ENCODE data around the gene DLGAP1. TPM values are rescaled to one million over a fixed set of nuclear protein-coding genes. Genes with fewer than 3 reads are reported as not detected.

Gene DLGAP1
- total and polyA plus RNA-seq, 2 of the 13 experiments (the other 11 are each of a cell fraction or from before 2014, with no cell fraction given), result 0.01 TPM; not detected in 1

GRCh38 chr18:4230450-4231168, 224.5 kb downstream of the DLGAP1 start:
- H4K20me1 ChIP-seq (ENCODE audit: insufficient read depth, low read length), result no peaks in the 10 kb centered on the region
- H2AFZ ChIP-seq (ENCODE audit: low read length), result no peak overlapping the region
- no peak overlapping the region for H3K4me2 ChIP-seq (ENCODE audit: low read depth, low read length)
- no peaks in the 10 kb centered on the region for H3K27me3 ChIP-seq (ENCODE audit: control insufficient read depth in 1 of 2, insufficient read depth in 2 of 2, low read length in 2 of 2)
- no peaks in the 10 kb centered on the region for H3K4me1 ChIP-seq (ENCODE audit: insufficient read depth, low read length)
- FAIRE-seq (no peak), ATAC-seq (no peak), DNase-seq (ENCODE audit: low spot score) (no peak)
- no peaks in the 10 kb centered on the region for H3K9me3 ChIP-seq (ENCODE audit: low read length)
- H3K9ac ChIP-seq (ENCODE audit: insufficient read depth, low read depth, low read length), result no peak overlapping the region
- ChIA-PET CTCF (ENCODE audit: low intra/inter-chr PET ratio, low total read pairs) (no interaction called here), POLR2A (no interaction called here)
- in situ Hi-C loops (cut with HindIII; ENCODE audit: extremely low pct_ligation_motif_present, low pct_unique_long_range_greater_than_20kb) (no loop called here), intact Hi-C loops (cut with micrococcal nuclease; ENCODE audit: unreplicated experiment) (no loop called here)
- no peaks in the 10 kb centered on the region for H3K79me2 ChIP-seq (ENCODE audit: insufficient read depth, low read length)
- H3K36me3 ChIP-seq (replicated peaks in 1 of 2; ENCODE audit: control insufficient read depth in 1 of 2, insufficient read depth in 2 of 2, low read length in 2 of 2), result no peaks in the 10 kb centered on the region
- no peak overlapping the region for H3K4me3 ChIP-seq (replicated peaks in 1 of 3; ENCODE audit: insufficient read depth in 1 of 3, low read depth in 2 of 3, low read length in 3 of 3)
- BruUV-seq (replicated peaks), result no TSS peak
- TF ChIP-seq HDAC2 (CRISPR knock-in tag; IDR thresholded peaks at IDR 0.05), result no peak
- no peak for TF ChIP-seq ELF1 (CRISPR knock-in tag; IDR thresholded peaks at IDR 0.05)
- TF ChIP-seq ZNF24 (IDR thresholded peaks at IDR 0.05), result no peak
- TF ChIP-seq HMGXB4 (CRISPR knock-in tag; IDR thresholded peaks at IDR 0.05; ENCODE audit: borderline replicate concordance in 1 of 2, low read depth in 1 of 2), result no peak
- TF ChIP-seq ZNF709 (CRISPR knock-in tag; IDR thresholded peaks at IDR 0.05), result no peak
- peak in 1 of 2 experiments; percentile 75; a peak in 2 of 4 replicates for TF ChIP-seq REST (IDR thresholded peaks at IDR 0.05; ENCODE audit: borderline replicate concordance in 1 of 2, low read depth in 1 of 2, low read length in 2 of 2)
- no peak overlapping the region for H3K27ac ChIP-seq (ENCODE audit: extremely low read length, insufficient read depth, low read length)
- WGBS (ENCODE audit: low lambda C conversion rate), result under 1% methylated on average over 3 of the region's 3 CpGs

Data from HepG2 (cell line).